Measurements from ENCODE around the gene CAMTA1.
A peak's percentile ranks its signal among the peaks of the same experiment; 100 is the strongest.

Gene CAMTA1

GRCh38 chr1:7752512-7753417, 967.5 kb downstream of the CAMTA1 start:
- Histone ChIP-seq H3K4me3 (ENCODE audit: low read depth in 1 of 2, low read length in 2 of 2) (peak overlapping the region; percentile 34 to 43), H3K27me3 (ENCODE audit: low read depth, low read length) (no peaks in the 10 kb centered on the region), H3K36me3 (ENCODE audit: control insufficient read depth in 1 of 2, insufficient read depth in 2 of 2, low read length in 2 of 2) (no peaks in the 10 kb centered on the region), H3K9me3 (ENCODE audit: control insufficient read depth in 1 of 2, low read length in 2 of 2) (no peaks in the 10 kb centered on the region), H3K27ac (ENCODE audit: low read length) (no peak overlapping the region), H3K4me1 (ENCODE audit: control insufficient read depth in 1 of 2, insufficient read depth in 2 of 2, low read length in 2 of 2) (peaks cover 0 to 10% of the 10 kb centered on the region in 2 donors)

GRCh38 chr1:7753641-7754040, 968.4 kb downstream of the CAMTA1 start:
- Histone ChIP-seq H3K27ac (ENCODE audit: low read length) (no peak overlapping the region), H3K36me3 (ENCODE audit: control insufficient read depth in 1 of 2, insufficient read depth in 2 of 2, low read length in 2 of 2) (no peaks in the 10 kb centered on the region), H3K4me3 (ENCODE audit: low read depth in 1 of 2, low read length in 2 of 2) (no peak overlapping the region), H3K27me3 (ENCODE audit: low read depth, low read length) (no peaks in the 10 kb centered on the region), H3K4me1 (ENCODE audit: control insufficient read depth in 1 of 2, insufficient read depth in 2 of 2, low read length in 2 of 2) (peaks cover 0 to 10% of the 10 kb centered on the region in 2 donors), H3K9me3 (ENCODE audit: control insufficient read depth in 1 of 2, low read length in 2 of 2) (no peaks in the 10 kb centered on the region)

GRCh38 chr1:7754234-7754633, 969.0 kb downstream of the CAMTA1 start:
- H3K9me3 ChIP-seq (ENCODE audit: control insufficient read depth in 1 of 2, low read length in 2 of 2): no peaks in the 10 kb centered on the region
- H3K27ac ChIP-seq (ENCODE audit: low read length): no peak overlapping the region
- no peak overlapping the region for H3K4me3 ChIP-seq (ENCODE audit: low read depth in 1 of 2, low read length in 2 of 2)
- H3K4me1 ChIP-seq (ENCODE audit: control insufficient read depth in 1 of 2, insufficient read depth in 2 of 2, low read length in 2 of 2): peaks cover 0 to 10% of the 10 kb centered on the region in 2 donors
- no peaks in the 10 kb centered on the region for H3K27me3 ChIP-seq (ENCODE audit: low read depth, low read length)
- no peaks in the 10 kb centered on the region for H3K36me3 ChIP-seq (ENCODE audit: control insufficient read depth in 1 of 2, insufficient read depth in 2 of 2, low read length in 2 of 2)

GRCh38 chr1:7755448-7755847, 970.2 kb downstream of the CAMTA1 start:
- Histone ChIP-seq H3K27me3 (ENCODE audit: low read depth, low read length) (no peaks in the 10 kb centered on the region), H3K27ac (ENCODE audit: low read length) (no peak overlapping the region), H3K36me3 (ENCODE audit: control insufficient read depth in 1 of 2, insufficient read depth in 2 of 2, low read length in 2 of 2) (no peaks in the 10 kb centered on the region), H3K4me1 (ENCODE audit: control insufficient read depth in 1 of 2, insufficient read depth in 2 of 2, low read length in 2 of 2) (peaks cover 0 to 10% of the 10 kb centered on the region in 2 donors), H3K9me3 (ENCODE audit: control insufficient read depth in 1 of 2, low read length in 2 of 2) (no peaks in the 10 kb centered on the region), H3K4me3 (ENCODE audit: low read depth in 1 of 2, low read length in 2 of 2) (no peak overlapping the region)

GRCh38 chr1:7760245-7760644, 975.0 kb downstream of the CAMTA1 start:
- no peaks in the 10 kb centered on the region for H3K9me3 ChIP-seq (ENCODE audit: control insufficient read depth in 1 of 2, low read length in 2 of 2)
- no peaks in the 10 kb centered on the region for H3K4me1 ChIP-seq (ENCODE audit: control insufficient read depth in 1 of 2, insufficient read depth in 2 of 2, low read length in 2 of 2)
- no peak overlapping the region for H3K4me3 ChIP-seq (ENCODE audit: low read depth in 1 of 2, low read length in 2 of 2)
- no peaks in the 10 kb centered on the region for H3K27me3 ChIP-seq (ENCODE audit: low read depth, low read length)
- H3K36me3 ChIP-seq (ENCODE audit: control insufficient read depth in 1 of 2, insufficient read depth in 2 of 2, low read length in 2 of 2): no peaks in the 10 kb centered on the region
- H3K27ac ChIP-seq (ENCODE audit: low read length): no peak overlapping the region

GRCh38 chr1:7761103-7761502, 975.8 kb downstream of the CAMTA1 start:
- no peaks in the 10 kb centered on the region for H3K4me1 ChIP-seq (ENCODE audit: control insufficient read depth in 1 of 2, insufficient read depth in 2 of 2, low read length in 2 of 2)
- no peaks in the 10 kb centered on the region for H3K9me3 ChIP-seq (ENCODE audit: control insufficient read depth in 1 of 2, low read length in 2 of 2)
- H3K27ac ChIP-seq (ENCODE audit: low read length): no peak overlapping the region
- no peaks in the 10 kb centered on the region for H3K27me3 ChIP-seq (ENCODE audit: low read depth, low read length)
- no peaks in the 10 kb centered on the region for H3K36me3 ChIP-seq (ENCODE audit: control insufficient read depth in 1 of 2, insufficient read depth in 2 of 2, low read length in 2 of 2)
- H3K4me3 ChIP-seq (ENCODE audit: low read depth in 1 of 2, low read length in 2 of 2): no peak overlapping the region

- Histone ChIP-seq H3K27ac (ENCODE audit: low read length) (no peak overlapping the region), H3K4me3 (ENCODE audit: low read depth in 1 of 2, low read length in 2 of 2) (no peak overlapping the region)
These were observed 981.9 kb downstream of the CAMTA1 start for GRCh38 chr1:7767176-7767575.

GRCh38 chr1:7768583-7768982, 983.3 kb downstream of the CAMTA1 start:
- Histone ChIP-seq H3K4me1 (ENCODE audit: control insufficient read depth in 1 of 2, insufficient read depth in 2 of 2, low read length in 2 of 2) (peaks cover 4 to 23% of the 10 kb centered on the region in 2 donors), H3K9me3 (ENCODE audit: control insufficient read depth in 1 of 2, low read length in 2 of 2) (no peaks in the 10 kb centered on the region), H3K36me3 (ENCODE audit: control insufficient read depth in 1 of 2, insufficient read depth in 2 of 2, low read length in 2 of 2) (peaks cover 0 to 6% of the 10 kb centered on the region in 2 donors), H3K4me3 (ENCODE audit: low read depth in 1 of 2, low read length in 2 of 2) (no peak overlapping the region), H3K27ac (ENCODE audit: low read length) (no peak overlapping the region), H3K27me3 (ENCODE audit: low read depth, low read length) (no peaks in the 10 kb centered on the region)

More at GRCh38 chr1:7767176-7767575, 981.9 kb downstream of the CAMTA1 start:
- H3K36me3 ChIP-seq (ENCODE audit: control insufficient read depth in 1 of 2, insufficient read depth in 2 of 2, low read length in 2 of 2): peaks cover 0 to 6% of the 10 kb centered on the region in 2 donors
- peaks cover 2 to 12% of the 10 kb centered on the region in 2 donors for H3K4me1 ChIP-seq (ENCODE audit: control insufficient read depth in 1 of 2, insufficient read depth in 2 of 2, low read length in 2 of 2)
- no peaks in the 10 kb centered on the region for H3K9me3 ChIP-seq (ENCODE audit: control insufficient read depth in 1 of 2, low read length in 2 of 2)
- H3K27me3 ChIP-seq (ENCODE audit: low read depth, low read length): no peaks in the 10 kb centered on the region

- Histone ChIP-seq H3K27me3 (ENCODE audit: low read depth, low read length) (no peaks in the 10 kb centered on the region), H3K4me3 (ENCODE audit: low read depth in 1 of 2, low read length in 2 of 2) (no peak overlapping the region), H3K9me3 (ENCODE audit: control insufficient read depth in 1 of 2, low read length in 2 of 2) (no peaks in the 10 kb centered on the region), H3K4me1 (ENCODE audit: control insufficient read depth in 1 of 2, insufficient read depth in 2 of 2, low read length in 2 of 2) (peaks cover 4 to 23% of the 10 kb centered on the region in 2 donors), H3K36me3 (ENCODE audit: control insufficient read depth in 1 of 2, insufficient read depth in 2 of 2, low read length in 2 of 2) (peaks cover 0 to 6% of the 10 kb centered on the region in 2 donors), H3K27ac (ENCODE audit: low read length) (no peak overlapping the region)
These were observed 984.6 kb downstream of the CAMTA1 start for GRCh38 chr1:7769673-7770412.

- Histone ChIP-seq H3K27ac (ENCODE audit: low read length) (peak overlapping the region; percentile 70), H3K9me3 (ENCODE audit: control insufficient read depth in 1 of 2, low read length in 2 of 2) (no peaks in the 10 kb centered on the region), H3K4me1 (ENCODE audit: control insufficient read depth in 1 of 2, insufficient read depth in 2 of 2, low read length in 2 of 2) (peaks cover 4 to 23% of the 10 kb centered on the region in 2 donors), H3K27me3 (ENCODE audit: low read depth, low read length) (no peaks in the 10 kb centered on the region), H3K36me3 (ENCODE audit: control insufficient read depth in 1 of 2, insufficient read depth in 2 of 2, low read length in 2 of 2) (peaks cover 0 to 6% of the 10 kb centered on the region in 2 donors), H3K4me3 (ENCODE audit: low read depth in 1 of 2, low read length in 2 of 2) (peak overlapping the region; percentile 85 to 96)
These were observed 985.4 kb downstream of the CAMTA1 start for GRCh38 chr1:7770669-7770996.

- Histone ChIP-seq H3K4me1 (ENCODE audit: control insufficient read depth in 1 of 2, insufficient read depth in 2 of 2, low read length in 2 of 2) (peaks cover 4 to 23% of the 10 kb centered on the region in 2 donors), H3K27ac (ENCODE audit: low read length) (peak within 1 kb of the TSS; percentile 70), H3K27me3 (ENCODE audit: low read depth, low read length) (no peaks in the 10 kb centered on the region)
These were observed 986.0 kb downstream of the CAMTA1 start, which contains the start of gene VAMP3 for GRCh38 chr1:7770997-7771822. Gene VAMP3, plus strand, starts transcription at chr1:7771296. Its CDS starts 88 bp downstream, at chr1:7771384.

More at GRCh38 chr1:7770997-7771822, 986.0 kb downstream of the CAMTA1 start, which contains the start of gene VAMP3:
- H3K9me3 ChIP-seq (ENCODE audit: control insufficient read depth in 1 of 2, low read length in 2 of 2): no peaks in the 10 kb centered on the region
- H3K4me3 ChIP-seq (ENCODE audit: low read depth in 1 of 2, low read length in 2 of 2): peak within 1 kb of the TSS; percentile 89 to 96
- peaks cover 0 to 6% of the 10 kb centered on the region in 2 donors for H3K36me3 ChIP-seq (ENCODE audit: control insufficient read depth in 1 of 2, insufficient read depth in 2 of 2, low read length in 2 of 2)

All from muscle layer of duodenum (tissue), 2 donors.